H1 (cell line): Measurements from ENCODE around the gene KIAA1614. TPM values are rescaled to one million over a fixed set of nuclear protein-coding genes. Genes with fewer than 3 reads are reported as not detected.

Experiments
- CTCF ChIA-PET: fragments of 300-600 bp; sonication (Branson Sonifier 250); formaldehyde crosslinking; loops from one replicate; lab custom pipeline; 2021; ENCODE audit not compliant: partially characterized antibody; lab: Charles Lee
- POLR2A ChIA-PET: fragments of 300-600 bp; sonication (Branson Sonifier 250); formaldehyde crosslinking; loops from one replicate; lab custom pipeline; 2021; ENCODE audit warnings: inconsistent platforms; ENCODE audit not compliant: partially characterized antibody; lab: Charles Lee
- DNase-seq, 2 experiments: peaks; one replicate each; pipeline versions ENCODE4 v3.0.0 to v3.0.0-alpha.2; 2010 to 2022; ENCODE audit warnings: low spot score in 2 of 2, low read depth in 1 of 2, mixed read lengths in 1 of 2
- FAIRE-seq: peaks from 2 replicates; lab custom pipeline; 2011; peaks lifted over from hg19 to GRCh38; lab: Jason Lieb, UNC
- H2AFZ ChIP-seq: 2 replicates; pipeline ENCODE4 v1.8.1; 2012; ENCODE audit warnings: low read length, inconsistent platforms
- H2AK5ac ChIP-seq: 2 replicates; pipeline ENCODE4 v1.6.1; 2013; ENCODE audit warnings: low read depth, low read length
- H2BK120ac ChIP-seq: replicated peaks from 2 replicates; pipeline ENCODE3; 2013; ENCODE audit warnings: low read depth, low read length, inconsistent platforms
- H2BK12ac ChIP-seq: 2 replicates; pipeline ENCODE4 v1.6.1; 2013; ENCODE audit warnings: low read depth, low read length
- H2BK15ac ChIP-seq: 2 replicates; pipeline ENCODE4 v1.6.1; 2013; ENCODE audit warnings: low read length
- H2BK20ac ChIP-seq: 2 replicates; pipeline ENCODE4 v1.6.1; 2013; ENCODE audit warnings: low read length
- H2BK5ac ChIP-seq: 2 replicates; pipeline ENCODE4 v1.6.1; 2013; ENCODE audit warnings: low read depth, low read length
- H3K14ac ChIP-seq: 2 replicates; pipeline ENCODE4 v1.6.1; 2013; ENCODE audit warnings: inconsistent platforms; ENCODE audit not compliant: insufficient read length
- H3K18ac ChIP-seq: 2 replicates; pipeline ENCODE4 v1.6.1; 2013; ENCODE audit warnings: low read length; ENCODE audit errors: extremely low read depth
- H3K23ac ChIP-seq: 2 replicates; pipeline ENCODE4 v1.6.1; 2013; ENCODE audit warnings: inconsistent platforms; ENCODE audit not compliant: insufficient read length
- H3K23me2 ChIP-seq: 2 replicates; pipeline ENCODE4 v1.6.1; 2013; ENCODE audit warnings: low read depth, low read length
- H3K27ac ChIP-seq: 2 replicates; pipeline ENCODE4 v1.6.1; 2011; ENCODE audit warnings: low read depth, low read length, inconsistent platforms
- H3K27me3 ChIP-seq, 4 experiments: replicated peaks in 1 of 4; 1 replicate in 1 of 4; 2 replicates in 3 of 4; pipeline versions ENCODE4 v1.6.1 to v1.8.1; 2011 to 2013; ENCODE audit warnings: low read length in 3 of 4, mild to moderate bottlenecking in 3 of 4, inconsistent platforms in 2 of 4, mixed read lengths in 2 of 4, moderate library complexity in 1 of 4; ENCODE audit not compliant: control insufficient read depth in 3 of 4, insufficient read depth in 3 of 4; ENCODE audit errors: extremely low read depth in 1 of 4
- H3K36me3 ChIP-seq, 4 experiments: 2 replicates each; pipeline versions ENCODE4 v1.6.1 to v1.8.1; 2011 to 2013; ENCODE audit warnings: mild to moderate bottlenecking in 4 of 4, low read length in 3 of 4, moderate library complexity in 2 of 4, control low read depth in 1 of 4, inconsistent platforms in 1 of 4; ENCODE audit not compliant: insufficient read depth in 4 of 4, control insufficient read depth in 2 of 4
- H3K4ac ChIP-seq: replicated peaks from 2 replicates; pipeline ENCODE3; 2013; ENCODE audit warnings: low read length, low read depth, mixed read lengths, inconsistent platforms; ENCODE audit not compliant: insufficient read length
- H3K4me1 ChIP-seq, 4 experiments: replicated peaks in 1 of 4; 1 replicate in 1 of 4; 2 replicates in 3 of 4; pipeline versions ENCODE4 v1.6.1 to v1.8.1; 2011 to 2013; ENCODE audit warnings: low read length in 3 of 4, inconsistent platforms in 2 of 4, mixed read lengths in 1 of 4; ENCODE audit not compliant: insufficient read depth in 4 of 4, control insufficient read depth in 3 of 4
- H3K4me2 ChIP-seq, 2 experiments: 2 replicates each; pipeline versions ENCODE4 v1.6.1 to v1.8.1; 2011 to 2013; ENCODE audit warnings: low read depth in 2 of 2, low read length in 2 of 2, control low read depth in 1 of 2, inconsistent platforms in 1 of 2, mild to moderate bottlenecking in 1 of 2; ENCODE audit not compliant: insufficient read depth in 1 of 2
- H3K4me3 ChIP-seq, 4 experiments: fragments of 200-600, 300-600 bp in 1 of 4; sonication (generic), shearing (Covaris generic), sonication (Bioruptor Twin) in 1 of 4; 2 replicates each; pipeline versions ENCODE4 v1.5.1 to v1.8.1; 2011 to 2016; ENCODE audit warnings: low read length in 4 of 4, low read depth in 3 of 4, control low read depth in 2 of 4, inconsistent platforms in 2 of 4, mild to moderate bottlenecking in 2 of 4, mixed read lengths in 1 of 4, moderate library complexity in 1 of 4; ENCODE audit not compliant: insufficient read depth in 2 of 4; ENCODE audit errors: extremely low read depth in 1 of 4
- H3K56ac ChIP-seq: replicated peaks from 2 replicates; pipeline ENCODE3; 2013; ENCODE audit warnings: low read depth, mild to moderate bottlenecking, mixed read lengths, low read length, inconsistent platforms; ENCODE audit not compliant: insufficient read length
- H3K79me1 ChIP-seq: 2 replicates; pipeline ENCODE4 v1.6.1; 2013; ENCODE audit warnings: low read depth, low read length, control low read depth
- H3K79me2 ChIP-seq, 2 experiments: 2 replicates each; pipeline versions ENCODE4 v1.6.1 to v1.8.1; 2012 to 2013; ENCODE audit warnings: low read length in 2 of 2, mild to moderate bottlenecking in 2 of 2, inconsistent platforms in 1 of 2; ENCODE audit not compliant: insufficient read depth in 2 of 2, control insufficient read depth in 1 of 2
- H3K9ac ChIP-seq, 4 experiments: replicated peaks in 1 of 4; 1 replicate in 1 of 4; 2 replicates in 3 of 4; pipeline versions ENCODE4 v1.6.1 to v1.8.1; 2011 to 2013; ENCODE audit warnings: low read depth in 3 of 4, low read length in 3 of 4, control low read depth in 2 of 4, mild to moderate bottlenecking in 2 of 4, moderate library complexity in 2 of 4, inconsistent platforms in 1 of 4; ENCODE audit errors: extremely low read depth in 1 of 4
- H3K9me3 ChIP-seq, 2 experiments: 2 replicates each; pipeline versions ENCODE4 v1.6.1 to v1.8.1; 2012 to 2013; ENCODE audit warnings: mild to moderate bottlenecking in 2 of 2, moderate library complexity in 2 of 2, control low read depth in 1 of 2, inconsistent platforms in 1 of 2, low read depth in 1 of 2, low read length in 1 of 2, mixed read lengths in 1 of 2; ENCODE audit not compliant: insufficient read depth in 2 of 2
- H4K20me1 ChIP-seq, 2 experiments: replicated peaks in 1 of 2; 2 replicates each; pipeline versions ENCODE3 to v1.8.1; 2011 to 2013; ENCODE audit warnings: inconsistent platforms in 2 of 2, low read length in 2 of 2, mild to moderate bottlenecking in 1 of 2; ENCODE audit not compliant: insufficient read depth in 2 of 2, control insufficient read depth in 1 of 2
- H4K5ac ChIP-seq: 2 replicates; pipeline ENCODE4 v1.6.1; 2013; ENCODE audit warnings: low read length, low read depth, mixed read lengths, inconsistent platforms; ENCODE audit not compliant: insufficient read length
- H4K8ac ChIP-seq: 2 replicates; pipeline ENCODE4 v1.8.0; 2013; ENCODE audit warnings: mild to moderate bottlenecking, moderate library complexity, low read length, inconsistent platforms; ENCODE audit not compliant: insufficient read depth; ENCODE audit errors: extremely low read depth
- H4K91ac ChIP-seq: replicated peaks from 2 replicates; pipeline ENCODE3; 2013; ENCODE audit warnings: low read length, mixed read lengths, inconsistent platforms; ENCODE audit not compliant: insufficient read length
- EP300 ChIP-seq, 2 experiments: IDR thresholded peaks; 1 replicate in 1 of 2; 2 replicates in 1 of 2; pipeline ENCODE4 v1.6.1; 2011 to 2012; ENCODE audit warnings: low read depth in 2 of 2, low read length in 2 of 2, mild to moderate bottlenecking in 2 of 2, borderline replicate concordance in 1 of 2, inconsistent platforms in 1 of 2, moderate library complexity in 1 of 2
- JUN ChIP-seq: IDR thresholded peaks from 2 replicates; pipeline ENCODE4 v1.6.1; 2011; ENCODE audit warnings: low read depth, mild to moderate bottlenecking, improper control_type of control experiment, low read length
- JUND ChIP-seq: IDR thresholded peaks from 2 replicates; pipeline ENCODE4 v1.6.1; 2011; ENCODE audit warnings: mild to moderate bottlenecking, improper control_type of control experiment, low read length
- NRF1 ChIP-seq: IDR thresholded peaks from 2 replicates; pipeline ENCODE4 v1.6.1; 2011; ENCODE audit warnings: mild to moderate bottlenecking, low read depth, low read length, improper control_type of control experiment
- WGBS, 2 experiments: shearing (Covaris generic) in 1 of 2; methylation state at CpG; one replicate each; pipeline versions ENCODE4 v1.1.6 to v1.1.7; 2013 to 2015; ENCODE audit warnings: low lambda C conversion rate in 2 of 2, mixed read lengths in 2 of 2, inconsistent platforms in 1 of 2, low coverage in 1 of 2, missing lambda C conversion rate in 1 of 2; ENCODE audit not compliant: insufficient replicate concordance in 2 of 2, insufficient coverage in 1 of 2, insufficient read length in 1 of 2; ENCODE audit errors: extremely low coverage in 1 of 2, missing lambda C conversion rate in 1 of 2; 5-methylcytosine and 5-hydroxymethylcytosine counted together
- polyA plus RNA-seq, 7 experiments: library from polyadenylated mRNA; depleted of rRNA in 3 of 7; stranded (reverse) in 5 of 7; unstranded in 2 of 7; fragments of >200 nt in 5 of 7; fragments of 200-250 nt in 2 of 7; gene quantifications; 1 replicate in 5 of 7; 2 replicates in 1 of 7; 4 replicates in 1 of 7; pipeline versions ENCODE4 v1.2.1 to v1.2.3, GENCODE V29; 2011 to 2013; ENCODE audit warnings: missing spikeins in 2 of 7, mixed read lengths in 2 of 7
- total RNA-seq: library from RNA; stranded (reverse); fragmentation: NEBNext Ultra II Directional; extraction: Animal tissue kit (Norgen Biotek cat#: 25700); gene quantifications from 2 replicates; pipeline ENCODE4 v1.2.1, GENCODE V29; 2021
- TF ChIP-seq, protein P1 (sequence below): IDR thresholded peaks from 2 replicates; pipeline ENCODE4 v1.6.1; 2012; ENCODE audit warnings: low read length, inconsistent platforms
- TF ChIP-seq, protein P2 (sequence below), 3 experiments: IDR thresholded peaks; 1 replicate in 2 of 3; 2 replicates in 1 of 3; pipeline versions ENCODE4 v1.5.1 to v1.6.1; 2011; ENCODE audit warnings: low read length in 3 of 3, mild to moderate bottlenecking in 3 of 3, inconsistent platforms in 2 of 3, low read depth in 1 of 3, moderate library complexity in 1 of 3; ENCODE audit not compliant: insufficient read depth in 1 of 3; ENCODE audit errors: control extremely low read depth in 1 of 3

KIAA1614 gene
- total and polyA plus RNA-seq, 2 of the 8 experiments (the other 6 are each of a cell fraction or from before 2014, with no cell fraction given), result 1.3 to 3.1 TPM

DNA sequence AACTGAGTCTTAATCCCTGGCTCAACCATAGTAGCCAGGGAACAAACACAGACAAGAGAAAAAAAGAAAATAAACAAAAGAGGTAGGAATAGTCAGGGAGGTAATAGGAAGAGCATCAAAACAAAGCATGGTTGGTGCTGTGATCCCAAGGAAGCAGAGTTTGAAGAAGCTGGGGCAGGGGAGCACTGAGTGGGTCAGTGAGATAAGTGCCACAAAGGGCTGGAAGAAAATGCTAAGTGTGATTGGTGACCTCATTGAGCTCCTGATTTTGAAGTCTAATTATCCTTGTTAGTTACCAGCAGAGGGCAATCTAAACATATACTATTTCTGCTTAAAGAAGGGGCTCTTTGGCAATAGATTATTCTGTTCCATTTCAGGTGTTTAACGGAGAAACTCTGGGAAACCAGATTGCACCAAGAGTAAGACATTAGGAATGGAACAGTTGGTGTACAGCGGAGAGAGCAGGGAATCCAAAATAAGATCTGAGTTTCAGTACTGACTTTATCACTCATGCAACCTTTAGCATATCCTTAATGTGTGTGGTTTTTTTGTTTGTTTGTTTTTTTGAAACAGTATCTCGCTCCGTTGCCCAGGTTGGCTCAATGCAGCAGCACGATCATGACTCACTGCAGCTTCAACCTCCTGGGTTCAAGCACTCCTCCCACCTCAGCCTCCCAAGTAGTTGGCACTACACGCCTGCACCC is 30.7 kb upstream of the KIAA1614 start:
- Histone ChIP-seq H4K20me1 (no peaks in the 10 kb centered on the region), H3K9ac (no peak overlapping the region), H2BK20ac (no peak overlapping the region), H4K8ac (no peak overlapping the region), H4K91ac (no peak overlapping the region), H3K4me2 (no peak overlapping the region), H3K9me3 (no peaks in the 10 kb centered on the region), H3K18ac (no peak overlapping the region), H3K14ac (no peak overlapping the region), H3K79me1 (no peaks in the 10 kb centered on the region), H4K5ac (no peak overlapping the region), H2BK5ac (no peak overlapping the region), H2BK12ac (no peak overlapping the region), H3K4me3 (no peak overlapping the region), H3K27ac (no peak overlapping the region), H3K23ac (no peak overlapping the region), H2BK120ac (no peak overlapping the region), H3K4me1 (no peaks in the 10 kb centered on the region), H2AK5ac (no peak overlapping the region), H3K4ac (no peak overlapping the region), H2BK15ac (no peak overlapping the region), H3K56ac (no peak overlapping the region), H3K23me2 (no peaks in the 10 kb centered on the region), H3K79me2 (no peaks in the 10 kb centered on the region), H3K27me3 (no peaks in the 10 kb centered on the region), H3K36me3 (peaks cover 0 to 4% (median 0%) of the 10 kb centered on the region in 4 experiments; a peak in 2 of 8 replicates), H2AFZ (no peak overlapping the region)
- peak; percentile 89 for FAIRE-seq
- ChIA-PET POLR2A (interaction anchor here (0.7 to 1.4 kb wide), 4 partner anchors 30 to 279 kb away, joined by 3 to 4 read pairs (median 3); partner anchors contain the start of gene KIAA1614), CTCF (interaction anchor here (0.6 to 3.6 kb wide), 51 partner anchors 9 to 519 kb away, joined by 3 to 43 read pairs (median 3); partner anchors contain the start of gene KIAA1614)
- no peak for DNase-seq
- WGBS, 2 experiments, result 77% methylated on average over 6 of the region's 6 CpGs; no CpG with 5 or more reads in 1 of the 2 experiments
- TF ChIP-seq JUN, result 0 out of 2 replicates have a peak, but pooled peaks have one; percentile 54
- TF ChIP-seq, protein P1, sequence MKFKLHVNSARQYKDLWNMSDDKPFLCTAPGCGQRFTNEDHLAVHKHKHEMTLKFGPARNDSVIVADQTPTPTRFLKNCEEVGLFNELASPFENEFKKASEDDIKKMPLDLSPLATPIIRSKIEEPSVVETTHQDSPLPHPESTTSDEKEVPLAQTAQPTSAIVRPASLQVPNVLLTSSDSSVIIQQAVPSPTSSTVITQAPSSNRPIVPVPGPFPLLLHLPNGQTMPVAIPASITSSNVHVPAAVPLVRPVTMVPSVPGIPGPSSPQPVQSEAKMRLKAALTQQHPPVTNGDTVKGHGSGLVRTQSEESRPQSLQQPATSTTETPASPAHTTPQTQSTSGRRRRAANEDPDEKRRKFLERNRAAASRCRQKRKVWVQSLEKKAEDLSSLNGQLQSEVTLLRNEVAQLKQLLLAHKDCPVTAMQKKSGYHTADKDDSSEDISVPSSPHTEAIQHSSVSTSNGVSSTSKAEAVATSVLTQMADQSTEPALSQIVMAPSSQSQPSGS, result peak; percentile 70; the same call in 1 of the 2 replicates
- peak; percentile 71; the same call in 1 of the 2 replicates for TF ChIP-seq JUND
- TF ChIP-seq, protein P2, sequence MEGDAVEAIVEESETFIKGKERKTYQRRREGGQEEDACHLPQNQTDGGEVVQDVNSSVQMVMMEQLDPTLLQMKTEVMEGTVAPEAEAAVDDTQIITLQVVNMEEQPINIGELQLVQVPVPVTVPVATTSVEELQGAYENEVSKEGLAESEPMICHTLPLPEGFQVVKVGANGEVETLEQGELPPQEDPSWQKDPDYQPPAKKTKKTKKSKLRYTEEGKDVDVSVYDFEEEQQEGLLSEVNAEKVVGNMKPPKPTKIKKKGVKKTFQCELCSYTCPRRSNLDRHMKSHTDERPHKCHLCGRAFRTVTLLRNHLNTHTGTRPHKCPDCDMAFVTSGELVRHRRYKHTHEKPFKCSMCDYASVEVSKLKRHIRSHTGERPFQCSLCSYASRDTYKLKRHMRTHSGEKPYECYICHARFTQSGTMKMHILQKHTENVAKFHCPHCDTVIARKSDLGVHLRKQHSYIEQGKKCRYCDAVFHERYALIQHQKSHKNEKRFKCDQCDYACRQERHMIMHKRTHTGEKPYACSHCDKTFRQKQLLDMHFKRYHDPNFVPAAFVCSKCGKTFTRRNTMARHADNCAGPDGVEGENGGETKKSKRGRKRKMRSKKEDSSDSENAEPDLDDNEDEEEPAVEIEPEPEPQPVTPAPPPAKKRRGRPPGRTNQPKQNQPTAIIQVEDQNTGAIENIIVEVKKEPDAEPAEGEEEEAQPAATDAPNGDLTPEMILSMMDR (IDR thresholded peaks at IDR 0.05; ENCODE audit: control extremely low read depth in 1 of 3, insufficient read depth in 1 of 3, low read depth in 1 of 3, low read length in 3 of 3), result peak in 2 of 3 experiments; percentile 48 to 56; a peak in 2 of 4 replicates
- no peak for TF ChIP-seq NRF1
- no peak for TF ChIP-seq EP300 (IDR thresholded peaks at IDR 0.05; ENCODE audit: borderline replicate concordance in 1 of 2, low read depth in 2 of 2, low read length in 2 of 2)
